ENCODE data around the gene PNPLA7. TPM values are rescaled to one million over a fixed set of nuclear protein-coding genes. Genes with fewer than 3 reads are reported as not detected.

Gene PNPLA7
- total and polyA plus RNA-seq, 10 of the 15 experiments (the other 5 are each of a cell fraction or from before 2014, with no cell fraction given) = 0.04 to 0.85 (median 0.19) TPM; not detected in 1

DNA sequence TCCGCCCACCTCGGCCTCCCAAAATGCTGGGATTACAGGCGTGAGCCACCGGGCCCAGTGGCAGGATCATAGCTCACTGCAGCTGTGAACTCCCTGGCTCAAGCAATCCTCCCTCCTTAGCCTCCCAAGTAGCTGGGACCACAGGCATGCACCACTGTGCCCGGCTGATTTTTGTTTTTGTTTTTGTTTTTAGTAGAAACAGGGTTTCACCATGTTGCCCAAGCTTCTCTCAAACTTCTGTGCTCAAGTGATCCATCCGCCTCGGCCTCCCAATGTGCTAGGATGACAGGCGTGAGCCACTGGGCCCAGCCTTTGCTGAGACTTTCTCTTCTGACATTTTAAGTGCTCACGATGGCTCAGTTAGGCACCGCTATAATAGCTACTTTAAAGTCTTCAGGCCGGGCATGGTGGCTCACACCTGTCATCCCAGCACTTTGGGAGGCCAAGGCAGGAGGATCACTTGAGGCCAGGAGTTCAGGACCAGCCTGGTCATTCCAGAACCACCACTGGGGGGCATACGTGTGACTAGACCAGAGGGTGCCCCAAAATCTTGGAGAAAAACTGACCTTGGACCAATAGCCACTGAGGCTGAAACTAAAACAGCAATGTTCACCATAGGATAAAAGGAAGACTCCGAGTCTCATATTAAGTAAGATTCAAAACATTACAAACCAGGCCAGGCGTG, 106.0 kb downstream of the PNPLA7 start (continued):
- TF ChIP-seq, protein P1, sequence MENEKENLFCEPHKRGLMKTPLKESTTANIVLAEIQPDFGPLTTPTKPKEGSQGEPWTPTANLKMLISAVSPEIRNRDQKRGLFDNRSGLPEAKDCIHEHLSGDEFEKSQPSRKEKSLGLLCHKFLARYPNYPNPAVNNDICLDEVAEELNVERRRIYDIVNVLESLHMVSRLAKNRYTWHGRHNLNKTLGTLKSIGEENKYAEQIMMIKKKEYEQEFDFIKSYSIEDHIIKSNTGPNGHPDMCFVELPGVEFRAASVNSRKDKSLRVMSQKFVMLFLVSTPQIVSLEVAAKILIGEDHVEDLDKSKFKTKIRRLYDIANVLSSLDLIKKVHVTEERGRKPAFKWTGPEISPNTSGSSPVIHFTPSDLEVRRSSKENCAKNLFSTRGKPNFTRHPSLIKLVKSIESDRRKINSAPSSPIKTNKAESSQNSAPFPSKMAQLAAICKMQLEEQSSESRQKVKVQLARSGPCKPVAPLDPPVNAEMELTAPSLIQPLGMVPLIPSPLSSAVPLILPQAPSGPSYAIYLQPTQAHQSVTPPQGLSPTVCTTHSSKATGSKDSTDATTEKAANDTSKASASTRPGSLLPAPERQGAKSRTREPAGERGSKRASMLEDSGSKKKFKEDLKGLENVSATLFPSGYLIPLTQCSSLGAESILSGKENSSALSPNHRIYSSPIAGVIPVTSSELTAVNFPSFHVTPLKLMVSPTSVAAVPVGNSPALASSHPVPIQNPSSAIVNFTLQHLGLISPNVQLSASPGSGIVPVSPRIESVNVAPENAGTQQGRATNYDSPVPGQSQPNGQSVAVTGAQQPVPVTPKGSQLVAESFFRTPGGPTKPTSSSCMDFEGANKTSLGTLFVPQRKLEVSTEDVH (IDR thresholded peaks at IDR 0.05; ENCODE audit: low read depth, partially characterized antibody) = no peak

DNA sequence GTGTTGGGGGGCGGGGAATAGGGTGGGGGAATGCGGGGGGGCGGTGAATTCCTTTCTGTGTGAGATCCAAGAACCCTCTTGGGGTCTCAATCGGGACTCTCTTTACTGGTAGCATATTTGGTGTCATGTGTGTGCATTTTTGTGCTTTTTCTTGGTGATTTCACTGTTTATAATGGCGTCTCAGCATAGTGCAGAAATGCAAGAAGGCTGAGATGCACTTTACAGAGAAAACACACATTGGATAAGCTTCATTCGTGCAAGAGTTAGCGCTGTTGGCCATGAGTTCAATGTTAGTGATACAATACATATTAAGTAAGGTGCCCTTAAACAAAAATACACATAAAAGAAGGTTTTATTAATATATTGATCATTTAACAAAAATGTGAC, 108.3 kb downstream of the PNPLA7 start:
- H3K27me3 ChIP-seq (replicated peaks in 1 of 2; ENCODE audit: control insufficient read depth in 2 of 2, insufficient read depth in 2 of 2, low read length in 1 of 2) = no peaks in the 10 kb centered on the region
- no peak for FAIRE-seq
- H3K27ac ChIP-seq (ENCODE audit: control insufficient read depth, insufficient read depth) = no peak overlapping the region
- H3K79me2 ChIP-seq (ENCODE audit: control insufficient read depth, insufficient read depth, low read length) = no peaks in the 10 kb centered on the region
- no peak overlapping the region for H3K4me2 ChIP-seq (ENCODE audit: control insufficient read depth, insufficient read depth)
- ChIA-PET RAD21 (ENCODE audit: unreplicated experiment) (no interaction called here), CTCF (interaction anchor here (1.5 to 3.0 kb wide), 4 partner anchors 18 to 139 kb away, joined by 3 to 16 read pairs (median 7); partner anchors contain the start of genes EXD3, NOXA1 and NRARP), POLR2A (no interaction called here), SMC1A (ENCODE audit: uncharacterized antibody, unreplicated experiment) (interaction anchor here (0.7 to 1.9 kb wide), 2 partner anchors 140 to 148 kb away, joined by 3 to 6 read pairs; partner anchors contain the start of gene NRARP)
- H2AFZ ChIP-seq (ENCODE audit: control insufficient read depth, low read depth, low read length) = no peak overlapping the region
- H3K9me3 ChIP-seq (replicated peaks; ENCODE audit: control insufficient read depth, insufficient read depth, low read length) = no peaks in the 10 kb centered on the region
- WGBS (ENCODE audit: insufficient coverage, insufficient replicate concordance, low lambda C conversion rate, missing lambda C conversion rate) = 35% methylated on average over 6 of the region's 7 CpGs
- ATAC-seq = no peak
- H4K20me1 ChIP-seq (ENCODE audit: control insufficient read depth, insufficient read depth) = no peaks in the 10 kb centered on the region
- in situ Hi-C loops (cut with MboI) = no loop called here
- H3K9ac ChIP-seq (ENCODE audit: control insufficient read depth, insufficient read depth, low read length) = no peak overlapping the region
- H3K36me3 ChIP-seq (ENCODE audit: control insufficient read depth in 2 of 2, insufficient read depth in 2 of 2, low read length in 1 of 2) = no peaks in the 10 kb centered on the region
- no TSS peak for BruUV-seq (replicated peaks)
- no peak overlapping the region for H3K4me3 ChIP-seq
- intact Hi-C loops (cut with micrococcal nuclease; ENCODE audit: unreplicated experiment) = no loop called here
- no peak for DNase-seq (ENCODE audit: low read depth, low spot score)
- peaks cover 8% of the 10 kb centered on the region for H3K4me1 ChIP-seq (ENCODE audit: control insufficient read depth, insufficient read depth, low read length)
- TF ChIP-seq SMAD1 (IDR thresholded peaks at IDR 0.05; ENCODE audit: low read depth, partially characterized antibody) (no peak), GATAD2B (conservative IDR thresholded peaks at IDR 0.05; ENCODE audit: low read depth) (no peak), HDAC2 (IDR thresholded peaks at IDR 0.05) (no peak), STAT1 (conservative IDR thresholded peaks at IDR 0.05) (no peak), MTA3 (IDR thresholded peaks at IDR 0.05; ENCODE audit: borderline replicate concordance, low read length) (no peak), ZNF622 (IDR thresholded peaks at IDR 0.05) (no peak), STAT3 (IDR thresholded peaks at IDR 0.05; ENCODE audit: low read depth, low read length) (no peak), ESRRA (IDR thresholded peaks at IDR 0.05; ENCODE audit: low read length) (no peak), POLR2AphosphoS5 (IDR thresholded peaks at IDR 0.05; ENCODE audit: low read length) (no peak), ZZZ3 (IDR thresholded peaks at IDR 0.05; ENCODE audit: control insufficient read depth, insufficient read length, low read depth) (no peak)
- TF ChIP-seq, protein P2, sequence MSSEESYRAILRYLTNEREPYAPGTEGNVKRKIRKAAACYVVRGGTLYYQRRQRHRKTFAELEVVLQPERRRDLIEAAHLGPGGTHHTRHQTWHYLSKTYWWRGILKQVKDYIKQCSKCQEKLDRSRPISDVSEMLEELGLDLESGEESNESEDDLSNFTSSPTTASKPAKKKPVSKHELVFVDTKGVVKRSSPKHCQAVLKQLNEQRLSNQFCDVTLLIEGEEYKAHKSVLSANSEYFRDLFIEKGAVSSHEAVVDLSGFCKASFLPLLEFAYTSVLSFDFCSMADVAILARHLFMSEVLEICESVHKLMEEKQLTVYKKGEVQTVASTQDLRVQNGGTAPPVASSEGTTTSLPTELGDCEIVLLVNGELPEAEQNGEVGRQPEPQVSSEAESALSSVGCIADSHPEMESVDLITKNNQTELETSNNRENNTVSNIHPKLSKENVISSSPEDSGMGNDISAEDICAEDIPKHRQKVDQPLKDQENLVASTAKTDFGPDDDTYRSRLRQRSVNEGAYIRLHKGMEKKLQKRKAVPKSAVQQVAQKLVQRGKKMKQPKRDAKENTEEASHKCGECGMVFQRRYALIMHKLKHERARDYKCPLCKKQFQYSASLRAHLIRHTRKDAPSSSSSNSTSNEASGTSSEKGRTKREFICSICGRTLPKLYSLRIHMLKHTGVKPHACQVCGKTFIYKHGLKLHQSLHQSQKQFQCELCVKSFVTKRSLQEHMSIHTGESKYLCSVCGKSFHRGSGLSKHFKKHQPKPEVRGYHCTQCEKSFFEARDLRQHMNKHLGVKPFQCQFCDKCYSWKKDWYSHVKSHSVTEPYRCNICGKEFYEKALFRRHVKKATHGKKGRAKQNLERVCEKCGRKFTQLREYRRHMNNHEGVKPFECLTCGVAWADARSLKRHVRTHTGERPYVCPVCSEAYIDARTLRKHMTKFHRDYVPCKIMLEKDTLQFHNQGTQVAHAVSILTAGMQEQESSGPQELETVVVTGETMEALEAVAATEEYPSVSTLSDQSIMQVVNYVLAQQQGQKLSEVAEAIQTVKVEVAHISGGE (CRISPR knock-in tag; IDR thresholded peaks at IDR 0.05) = no peak
- TF ChIP-seq, protein P3, sequence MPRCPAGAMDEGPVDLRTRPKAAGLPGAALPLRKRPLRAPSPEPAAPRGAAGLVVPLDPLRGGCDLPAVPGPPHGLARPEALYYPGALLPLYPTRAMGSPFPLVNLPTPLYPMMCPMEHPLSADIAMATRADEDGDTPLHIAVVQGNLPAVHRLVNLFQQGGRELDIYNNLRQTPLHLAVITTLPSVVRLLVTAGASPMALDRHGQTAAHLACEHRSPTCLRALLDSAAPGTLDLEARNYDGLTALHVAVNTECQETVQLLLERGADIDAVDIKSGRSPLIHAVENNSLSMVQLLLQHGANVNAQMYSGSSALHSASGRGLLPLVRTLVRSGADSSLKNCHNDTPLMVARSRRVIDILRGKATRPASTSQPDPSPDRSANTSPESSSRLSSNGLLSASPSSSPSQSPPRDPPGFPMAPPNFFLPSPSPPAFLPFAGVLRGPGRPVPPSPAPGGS (IDR thresholded peaks at IDR 0.05; ENCODE audit: borderline replicate concordance, insufficient read depth, low read depth, low read length, poor library complexity, severe bottlenecking) = no peak

Data from GM12878 (cell line).